GM12878 (cell line): ENCODE measurements around the gene TMEM135. TPM values are rescaled to one million over a fixed set of nuclear protein-coding genes. Genes with fewer than 3 reads are reported as not detected.

Source experiments
- CREB1 ChIP-seq: IDR thresholded peaks from 2 replicates; pipeline ENCODE4 v1.6.1; 2012; ENCODE audit warnings: low read depth, mild to moderate bottlenecking, inconsistent platforms
- E2F8 ChIP-seq: fragments of 450-650 bp; IDR thresholded peaks from 2 replicates; pipeline ENCODE4 v1.6.1; 2018; ENCODE audit warnings: mild to moderate bottlenecking, low read depth, moderate library complexity; ENCODE audit not compliant: partially characterized antibody
- JUND ChIP-seq: IDR thresholded peaks from 2 replicates; pipeline ENCODE4 v1.6.1; 2012; ENCODE audit warnings: low read depth, mild to moderate bottlenecking, low read length, improper control_type of control experiment, moderate library complexity
- PBX3 ChIP-seq: IDR thresholded peaks from 2 replicates; pipeline ENCODE4 v1.6.1; 2011; ENCODE audit warnings: mild to moderate bottlenecking, low read depth, low read length, moderate library complexity; ENCODE audit not compliant: insufficient replicate concordance
- RB1 ChIP-seq: fragments of 450-650 bp; formaldehyde crosslinking; IDR thresholded peaks from 2 replicates; pipeline ENCODE4 v1.6.1; 2017; ENCODE audit warnings: mild to moderate bottlenecking, borderline replicate concordance
- RBBP5 ChIP-seq: fragments of 200-600 bp; sonication (generic); conservative IDR thresholded peaks from 2 replicates; pipeline ENCODE4 v1.6.1; 2016
- SIX5 ChIP-seq: IDR thresholded peaks from 2 replicates; pipeline ENCODE4 v1.6.1; 2011; ENCODE audit warnings: mild to moderate bottlenecking, low read depth, low read length, moderate library complexity; ENCODE audit not compliant: severe bottlenecking
- SMAD1 ChIP-seq: fragments of 450-650 bp; IDR thresholded peaks from 2 replicates; pipeline ENCODE4 v1.6.1; 2018; ENCODE audit warnings: mild to moderate bottlenecking, low read depth; ENCODE audit not compliant: partially characterized antibody
- ZNF687 ChIP-seq: fragments of 450-650 bp; IDR thresholded peaks from 2 replicates; pipeline ENCODE4 v1.6.1; 2017; ENCODE audit warnings: mild to moderate bottlenecking, moderate library complexity
- ZZZ3 ChIP-seq: IDR thresholded peaks from 2 replicates; pipeline ENCODE4 v1.6.1; 2011; ENCODE audit warnings: low read depth; ENCODE audit not compliant: control insufficient read depth, insufficient read length
- polyA plus RNA-seq, 11 experiments: library from polyadenylated mRNA; depleted of rRNA in 4 of 11; unstranded in 6 of 11; stranded (reverse) in 5 of 11; fragments of >200 nt; fragmentation: Nextera tagmentation in 4 of 11; fragmentation: Illumina TruSeq in 1 of 11; extraction: Ambion mirVana in 4 of 11; extraction: Trizol in 1 of 11; gene quantifications; 1 replicate in 1 of 11; 2 replicates in 10 of 11; pipeline versions ENCODE4 v1.2.1 to v1.2.3, GENCODE V29; 2011 to 2016; ENCODE audit warnings: inconsistent platforms in 2 of 11, missing spikeins in 2 of 11, low read depth in 1 of 11
- total RNA-seq, 4 experiments: library from RNA; depleted of rRNA in 3 of 4; stranded (reverse); fragments of >200 nt in 3 of 4; fragmentation: Illumina TruSeq in 1 of 4; extraction: Trizol in 1 of 4; gene quantifications; 2 replicates each; pipeline versions ENCODE4 v1.2.1 to v1.2.3, GENCODE V29; 2013 to 2021

Gene TMEM135
- total and polyA plus RNA-seq, 10 of the 15 experiments (the other 5 are each of a cell fraction or from before 2014, with no cell fraction given): 7.2 to 117 (median 12.9) TPM

GRCh38 chr11:87326594-87326993 is 288.9 kb downstream of the TMEM135 start (continued):
- TF ChIP-seq PBX3: no peak
- TF ChIP-seq RBBP5: no peak
- no peak for TF ChIP-seq ZZZ3
- TF ChIP-seq SIX5: no peak
- no peak for TF ChIP-seq E2F8
- TF ChIP-seq JUND: no peak
- TF ChIP-seq RB1: no peak
- TF ChIP-seq SMAD1: no peak
- TF ChIP-seq ZNF687: no peak
- no peak for TF ChIP-seq CREB1
- TF ChIP-seq, all 136 proteins: peak for 0
